Measurements from ENCODE around the gene SMIM13. TPM values are rescaled to one million over a fixed set of nuclear protein-coding genes. Genes with fewer than 3 reads are reported as not detected.
"Not testable (repeated sequence)": the region's sequence is repeated elsewhere in the genome, so short reads cannot be mapped to it uniquely, and the experiment has no call there.

Gene SMIM13
- total and polyA plus RNA-seq, 12 donors: 3.0 to 14.6 (median 11.5) TPM

GRCh38 chr6:11080296-11080695 is 13.3 kb upstream of the SMIM13 start:
- H3K36me3 ChIP-seq: no peaks in the 10 kb centered on the region
- H3K27me3 ChIP-seq: no peaks in the 10 kb centered on the region
- DNase-seq: no peak
- H3K9me3 ChIP-seq: no peaks in the 10 kb centered on the region
- 72 to 74% methylated on average over 3 of the region's 3 CpGs for WGBS, 2 donors
- TF ChIP-seq CTCF (IDR thresholded peaks at IDR 0.05): no peak
- no peaks in the 10 kb centered on the region for H3K4me1 ChIP-seq
- intact Hi-C loops (cut with DNase I): no loop called here
- no peak for ATAC-seq
- H3K27ac ChIP-seq: no peak overlapping the region
- no peak overlapping the region for H3K4me3 ChIP-seq

GRCh38 chr6:11083491-11083890 is 10.1 kb upstream of the SMIM13 start:
- WGBS, 2 donors: 79 to 80% methylated on average over 4 of the region's 4 CpGs

GRCh38 chr6:11083956-11084355 is 9.7 kb upstream of the SMIM13 start:
- Histone ChIP-seq H3K9me3 (no peaks in the 10 kb centered on the region), H3K36me3 (no peaks in the 10 kb centered on the region), H3K27me3 (peaks cover 0 to 5% (median 0%) of the 10 kb centered on the region in 7 donors), H3K4me3 (no peak overlapping the region), H3K4me1 (no peaks in the 10 kb centered on the region), H3K27ac (no peak overlapping the region)
- 87 to 93% methylated on average over 5 of the region's 5 CpGs for WGBS, 2 donors
- DNase-seq: no peak
- intact Hi-C loops (cut with DNase I): no loop called here
- TF ChIP-seq CTCF (IDR thresholded peaks at IDR 0.05): no peak
- ATAC-seq: no peak

More at GRCh38 chr6:11083491-11083890, 10.1 kb upstream of the SMIM13 start:
- no peaks in the 10 kb centered on the region for H3K9me3 ChIP-seq
- no peak for TF ChIP-seq CTCF (IDR thresholded peaks at IDR 0.05)
- H3K36me3 ChIP-seq: no peaks in the 10 kb centered on the region
- H3K27me3 ChIP-seq: peaks cover 0 to 5% (median 0%) of the 10 kb centered on the region in 7 donors
- H3K4me1 ChIP-seq: no peaks in the 10 kb centered on the region
- intact Hi-C loops (cut with DNase I): no loop called here
- no peak overlapping the region for H3K27ac ChIP-seq
- no peak overlapping the region for H3K4me3 ChIP-seq
- DNase-seq: no peak
- ATAC-seq: no peak

GRCh38 chr6:11085758-11086435 is 7.7 kb upstream of the SMIM13 start:
- H3K4me1 ChIP-seq: no peaks in the 10 kb centered on the region
- intact Hi-C loops (cut with DNase I): no loop called here
- no peak overlapping the region for H3K4me3 ChIP-seq
- H3K36me3 ChIP-seq: no peaks in the 10 kb centered on the region
- no peaks in the 10 kb centered on the region for H3K9me3 ChIP-seq
- no peak overlapping the region for H3K27ac ChIP-seq
- peaks cover 0 to 5% (median 0%) of the 10 kb centered on the region in 7 donors for H3K27me3 ChIP-seq
- ATAC-seq (no peak), DNase-seq (no peak)
- 48 to 50% methylated on average over 3 of the region's 3 CpGs for WGBS, 2 donors
- TF ChIP-seq CTCF (IDR thresholded peaks at IDR 0.05): no peak

GRCh38 chr6:11087141-11087812 is 6.4 kb upstream of the SMIM13 start:
- H3K27me3 ChIP-seq; intact Hi-C loops (cut with DNase I); H3K9me3 ChIP-seq; ATAC-seq; H3K36me3 ChIP-seq; DNase-seq; H3K4me1 ChIP-seq; H3K4me3 ChIP-seq; H3K27ac ChIP-seq: not testable (repeated sequence)
- 88 to 94% methylated on average over 46 to 47 of the region's 47 CpGs for WGBS, 2 donors

Measured in heart right ventricle (tissue), 16 donors.